A673 (cell line): ENCODE data around the gene NTSR2.

Source experiments
- EZH2 ChIP-seq: fragments of 200-600 bp; sonication (generic); IDR thresholded peaks from 2 replicates; pipeline ENCODE4 v1.6.1; 2017; ENCODE audit warnings: borderline replicate concordance, low read depth, mild to moderate bottlenecking, mixed read lengths, antibody characterized with exemption, low read length; ENCODE audit not compliant: poor library complexity, severe bottlenecking
- TF ChIP-seq, protein P1 (sequence below): fragments of 300-800, 200-600 bp; sonication (generic); conservative IDR thresholded peaks from 2 replicates; pipeline ENCODE4 v1.5.1; 2017; ENCODE audit warnings: low read depth, mild to moderate bottlenecking, antibody characterized with exemption, low read length, moderate library complexity, mixed read lengths

DNA sequence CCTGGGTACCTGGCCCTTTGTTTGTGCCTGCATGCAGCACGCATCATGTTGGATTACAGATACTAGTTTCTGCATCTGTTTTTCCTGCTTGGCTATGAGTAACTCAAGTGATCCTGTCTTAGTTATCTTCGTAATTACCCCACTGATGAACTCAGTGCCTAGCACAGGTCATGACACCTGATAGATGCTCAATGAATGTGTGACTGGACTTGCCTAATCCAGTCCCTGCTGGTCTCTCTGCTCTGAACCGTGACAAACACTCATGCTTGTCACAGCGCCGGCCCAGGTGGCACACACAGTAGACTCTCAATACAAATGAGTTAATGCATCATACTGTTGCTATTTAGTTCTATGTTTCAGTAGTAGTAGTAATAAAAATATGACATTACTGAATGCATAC lies 31.2 kb upstream of the NTSR2 start:
- TF ChIP-seq, protein P1, sequence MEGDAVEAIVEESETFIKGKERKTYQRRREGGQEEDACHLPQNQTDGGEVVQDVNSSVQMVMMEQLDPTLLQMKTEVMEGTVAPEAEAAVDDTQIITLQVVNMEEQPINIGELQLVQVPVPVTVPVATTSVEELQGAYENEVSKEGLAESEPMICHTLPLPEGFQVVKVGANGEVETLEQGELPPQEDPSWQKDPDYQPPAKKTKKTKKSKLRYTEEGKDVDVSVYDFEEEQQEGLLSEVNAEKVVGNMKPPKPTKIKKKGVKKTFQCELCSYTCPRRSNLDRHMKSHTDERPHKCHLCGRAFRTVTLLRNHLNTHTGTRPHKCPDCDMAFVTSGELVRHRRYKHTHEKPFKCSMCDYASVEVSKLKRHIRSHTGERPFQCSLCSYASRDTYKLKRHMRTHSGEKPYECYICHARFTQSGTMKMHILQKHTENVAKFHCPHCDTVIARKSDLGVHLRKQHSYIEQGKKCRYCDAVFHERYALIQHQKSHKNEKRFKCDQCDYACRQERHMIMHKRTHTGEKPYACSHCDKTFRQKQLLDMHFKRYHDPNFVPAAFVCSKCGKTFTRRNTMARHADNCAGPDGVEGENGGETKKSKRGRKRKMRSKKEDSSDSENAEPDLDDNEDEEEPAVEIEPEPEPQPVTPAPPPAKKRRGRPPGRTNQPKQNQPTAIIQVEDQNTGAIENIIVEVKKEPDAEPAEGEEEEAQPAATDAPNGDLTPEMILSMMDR: no peak
- no peak for TF ChIP-seq EZH2
